Activated naive CD8-positive, alpha-beta T cell treated with anti-CD3 and anti-CD28 coated beads, Interleukin-2, amount 50 U/mL, for 16 hours (primary cell): ENCODE data around the gene NOL4L.

Experiments used
- DNase-seq: peaks from one replicate; pipeline ENCODE4 v3.0.0-alpha.2; 2020; ENCODE audit warnings: low read depth, low spot score

The NOL4L gene

GRCh38 chr20:32526125-32526524 is 59.0 kb downstream of the NOL4L start:
- DNase-seq = no peak

- no peak for DNase-seq
Measured at GRCh38 chr20:32524829-32525501, 60.2 kb downstream of the NOL4L start.

GRCh38 chr20:32523613-32524213 is 61.4 kb downstream of the NOL4L start:
- DNase-seq = no peak

GRCh38 chr20:32522776-32523612 is 62.1 kb downstream of the NOL4L start:
- DNase-seq = no peak

- DNase-seq = no peak
Measured at GRCh38 chr20:32522526-32522775, 62.7 kb downstream of the NOL4L start.

- DNase-seq = no peak
Measured at GRCh38 chr20:32521780-32522525, 63.2 kb downstream of the NOL4L start.

- no peak for DNase-seq
Measured at GRCh38 chr20:32520927-32521203, 64.3 kb downstream of the NOL4L start.

- no peak for DNase-seq
Measured at GRCh38 chr20:32519381-32519730, 65.8 kb downstream of the NOL4L start.

- no peak for DNase-seq
Measured at GRCh38 chr20:32518593-32519380, 66.3 kb downstream of the NOL4L start.

GRCh38 chr20:32517914-32518592 is 67.1 kb downstream of the NOL4L start:
- DNase-seq = no peak

GRCh38 chr20:32517518-32517873 is 67.6 kb downstream of the NOL4L start:
- no peak for DNase-seq

- DNase-seq = no peak
Measured at GRCh38 chr20:32516583-32517517, 68.3 kb downstream of the NOL4L start.

GRCh38 chr20:32515631-32516101 is 69.5 kb downstream of the NOL4L start:
- DNase-seq = no peak

- DNase-seq = no peak
Measured at GRCh38 chr20:32514760-32515159, 70.4 kb downstream of the NOL4L start.

- no peak for DNase-seq
Measured at GRCh38 chr20:32513031-32513866, 71.9 kb downstream of the NOL4L start.

GRCh38 chr20:32512047-32512385 is 73.1 kb downstream of the NOL4L start:
- DNase-seq = no peak

- DNase-seq = no peak
Measured at GRCh38 chr20:32511358-32512046, 73.6 kb downstream of the NOL4L start.

- DNase-seq = no peak
Measured at GRCh38 chr20:32510601-32511357, 74.4 kb downstream of the NOL4L start.
